Measurements from ENCODE around the gene RIMKLB.
A peak's percentile ranks its signal among the peaks of the same experiment; 100 is the strongest.

Gene RIMKLB, protein sequence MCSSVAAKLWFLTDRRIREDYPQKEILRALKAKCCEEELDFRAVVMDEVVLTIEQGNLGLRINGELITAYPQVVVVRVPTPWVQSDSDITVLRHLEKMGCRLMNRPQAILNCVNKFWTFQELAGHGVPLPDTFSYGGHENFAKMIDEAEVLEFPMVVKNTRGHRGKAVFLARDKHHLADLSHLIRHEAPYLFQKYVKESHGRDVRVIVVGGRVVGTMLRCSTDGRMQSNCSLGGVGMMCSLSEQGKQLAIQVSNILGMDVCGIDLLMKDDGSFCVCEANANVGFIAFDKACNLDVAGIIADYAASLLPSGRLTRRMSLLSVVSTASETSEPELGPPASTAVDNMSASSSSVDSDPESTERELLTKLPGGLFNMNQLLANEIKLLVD

DNA sequence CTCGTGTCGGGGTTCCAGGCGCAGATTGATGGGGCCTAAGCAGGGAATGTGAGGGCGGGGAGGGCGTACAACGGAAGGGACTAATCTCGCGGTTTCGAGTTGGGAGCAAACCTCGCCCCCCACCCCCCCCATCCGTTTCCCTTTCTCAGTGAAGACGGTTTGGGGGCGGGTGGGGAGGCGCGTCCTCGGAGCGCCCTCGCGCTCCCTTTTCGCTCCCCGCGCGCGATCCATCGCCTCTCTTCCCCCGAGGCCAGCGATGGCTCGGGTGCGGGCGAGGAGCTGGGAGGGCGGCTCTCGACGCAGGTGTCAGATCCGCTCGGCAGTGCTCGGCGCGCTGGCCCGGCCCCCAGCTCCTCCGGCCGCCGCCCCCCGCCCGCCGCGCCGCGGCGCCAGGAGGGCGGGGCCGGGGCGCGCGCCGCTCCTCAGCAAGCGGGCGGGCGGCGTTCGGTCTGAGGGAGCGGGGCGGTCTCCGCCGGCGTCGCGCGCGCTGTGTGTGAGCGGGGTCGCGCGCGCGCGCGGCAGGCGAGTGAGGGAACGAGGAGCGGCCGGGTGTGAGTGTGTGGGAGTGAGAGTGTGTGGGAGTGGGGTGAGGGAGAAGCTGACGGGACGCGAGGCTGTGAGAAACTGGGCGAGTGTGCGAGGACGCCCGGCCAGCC is at the start of gene RIMKLB:
TSS of gene RIMKLB (plus strand) at position 516 of the 656 bp plus-strand sequence. CDS start 15,876 bp downstream, outside the sequence.
- DNase-seq = peak; percentile 83 to 87

- peak; percentile 7 to 25 for DNase-seq
These were observed 49.1 kb upstream of the RIMKLB start for GRCh38 chr12:8648576-8649205.

- no peak for DNase-seq
These were observed 42.4 kb upstream of the RIMKLB start for GRCh38 chr12:8655421-8655820.

DNA sequence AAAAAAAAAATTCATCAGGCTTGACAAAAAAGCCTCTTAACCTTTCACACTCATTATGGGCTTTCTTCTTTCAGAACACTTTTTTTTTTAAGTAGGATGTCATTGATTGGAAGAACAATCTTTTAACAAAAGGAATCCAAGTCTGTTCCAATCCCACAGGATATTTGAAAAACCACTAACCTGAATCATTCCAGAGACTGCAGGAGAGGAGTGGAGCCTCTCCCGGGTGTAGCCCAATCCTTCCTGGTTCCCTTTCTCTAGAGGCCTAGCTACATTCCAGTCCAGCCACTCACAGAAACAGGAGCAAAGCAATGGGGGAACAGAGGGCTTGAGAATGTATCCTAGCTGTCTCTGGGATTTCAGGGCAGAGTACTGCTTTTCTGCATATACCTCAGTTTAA is 39.4 kb upstream of the RIMKLB start:
- no peak for DNase-seq

DNA sequence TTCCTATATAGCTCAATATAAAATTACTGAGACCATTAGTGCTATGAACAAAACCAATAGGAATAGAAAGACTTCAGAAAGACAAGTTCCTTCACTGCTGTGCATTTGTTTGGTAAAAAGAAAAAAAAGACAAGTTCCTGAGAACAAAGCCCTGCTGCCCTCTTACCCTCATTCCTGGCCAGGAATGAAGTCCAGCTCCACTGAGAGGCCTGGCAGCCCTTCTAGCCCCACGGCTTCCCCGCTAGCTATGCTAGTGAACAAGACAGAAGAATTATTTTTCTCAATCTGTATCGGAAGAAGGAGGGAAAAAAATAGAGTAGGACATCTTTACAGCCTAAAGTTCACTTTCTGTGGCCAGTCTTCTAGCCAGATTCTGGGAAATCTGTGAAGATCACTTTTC is 36.8 kb upstream of the RIMKLB start:
- no peak for DNase-seq

- DNase-seq = no peak
These were observed 36.0 kb upstream of the RIMKLB start for GRCh38 chr12:8661751-8662150.

GRCh38 chr12:8662593-8662992 is 35.2 kb upstream of the RIMKLB start, which contains the start of gene MFAP5:
Gene MFAP5 (minus strand): TSS chr12:8662826. CDS start chr12:8662104, 722 bp downstream.
- DNase-seq = no peak

DNA sequence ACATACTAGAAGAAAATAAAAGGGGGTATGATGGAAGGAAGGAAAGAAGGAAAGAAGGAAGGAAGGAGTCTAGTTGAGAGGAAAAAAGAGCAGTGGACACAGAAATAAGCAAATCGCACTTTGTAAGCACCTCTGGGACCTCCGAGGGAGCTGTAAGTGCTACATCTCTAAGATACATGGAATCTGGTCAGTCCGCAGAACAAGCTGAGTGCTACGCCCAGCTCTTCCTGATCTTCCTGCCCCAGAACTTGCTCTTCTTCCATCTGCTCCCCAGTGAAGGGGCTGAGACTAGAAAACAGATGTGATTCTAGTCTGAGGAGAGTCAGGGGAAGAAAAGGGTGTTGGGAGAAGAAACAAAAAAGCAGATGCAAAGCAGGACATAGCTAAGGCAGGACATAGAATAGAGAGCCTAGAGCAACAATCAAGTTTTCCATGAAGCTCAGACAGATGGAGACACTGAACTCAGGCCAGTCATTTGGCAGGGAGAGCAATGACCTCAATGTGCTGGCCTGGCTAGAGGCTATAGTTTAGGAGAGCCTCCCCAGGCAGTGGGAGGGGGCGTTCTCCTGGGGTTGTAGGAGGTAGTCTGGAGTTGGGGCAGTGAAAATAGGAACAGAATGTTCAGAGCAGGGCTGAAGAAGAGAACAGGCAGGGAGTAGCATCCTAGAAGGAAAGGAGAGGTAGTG is 33.4 kb upstream of the RIMKLB start:
- DNase-seq = no peak

- no peak for DNase-seq
These were observed 32.0 kb upstream of the RIMKLB start for GRCh38 chr12:8665759-8666158.

DNA sequence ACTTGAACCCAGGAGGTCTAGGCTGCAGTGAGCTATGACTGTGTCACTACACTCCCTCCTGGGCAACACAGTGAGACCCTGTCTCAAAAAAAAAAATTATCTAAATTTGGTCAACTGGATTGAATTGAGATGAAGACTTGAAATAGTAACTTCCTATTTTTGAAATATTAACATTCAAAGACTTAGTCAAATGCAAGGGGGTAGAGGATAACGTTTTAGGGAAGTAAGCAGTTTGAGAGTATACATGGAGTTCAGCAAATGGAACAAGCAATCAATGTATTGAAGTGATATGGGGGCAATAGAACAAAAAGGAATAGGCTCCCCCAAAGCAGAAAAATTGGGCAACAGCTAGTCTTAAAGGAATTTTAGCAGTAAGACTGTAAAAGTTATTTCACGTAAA is 30.5 kb upstream of the RIMKLB start:
- DNase-seq = no peak

DNA sequence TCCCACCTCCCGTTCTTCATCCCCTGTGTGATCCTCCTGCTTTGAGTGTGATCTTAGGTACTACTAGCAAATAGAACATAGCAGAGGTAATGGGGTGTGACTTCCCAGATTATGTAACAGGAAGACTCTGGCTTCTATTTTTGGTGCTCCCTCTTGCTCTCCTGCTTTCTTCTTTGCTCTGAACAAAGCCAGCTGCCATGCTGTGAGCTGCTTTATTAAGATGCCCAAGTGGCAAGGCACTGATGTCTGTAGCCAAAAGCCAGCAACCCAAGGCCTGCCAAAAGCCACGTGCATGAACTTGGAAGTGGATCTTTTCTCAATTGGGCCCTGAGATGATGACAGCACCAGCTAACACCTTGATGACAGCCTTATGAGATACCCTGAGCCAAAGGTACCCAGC is 29.4 kb upstream of the RIMKLB start:
- DNase-seq = no peak

- no peak for DNase-seq
These were observed 25.4 kb upstream of the RIMKLB start for GRCh38 chr12:8672381-8672780.

- no peak for DNase-seq
These were observed 22.2 kb upstream of the RIMKLB start for GRCh38 chr12:8675591-8676036.

GRCh38 chr12:8676651-8677050 is 21.1 kb upstream of the RIMKLB start:
- DNase-seq = no peak

DNA sequence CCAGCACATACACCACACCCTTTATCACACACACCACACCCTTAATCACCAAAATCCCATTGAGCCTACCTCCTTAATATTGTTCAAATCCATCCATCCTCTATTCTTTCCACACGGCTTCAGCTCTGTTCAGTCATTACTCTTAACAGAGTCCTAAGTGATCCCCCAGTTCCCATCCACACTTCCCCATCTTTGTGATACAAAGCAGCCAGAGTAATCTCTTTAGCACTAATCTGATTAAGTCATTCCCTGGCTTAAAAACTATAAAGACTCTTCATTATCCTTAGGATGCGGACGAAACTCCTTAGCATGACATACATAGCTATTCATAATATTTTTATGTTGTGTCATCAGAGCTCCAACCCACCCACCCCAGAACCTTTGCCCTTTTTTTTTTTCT is 20.4 kb upstream of the RIMKLB start:
- no peak for DNase-seq

DNA sequence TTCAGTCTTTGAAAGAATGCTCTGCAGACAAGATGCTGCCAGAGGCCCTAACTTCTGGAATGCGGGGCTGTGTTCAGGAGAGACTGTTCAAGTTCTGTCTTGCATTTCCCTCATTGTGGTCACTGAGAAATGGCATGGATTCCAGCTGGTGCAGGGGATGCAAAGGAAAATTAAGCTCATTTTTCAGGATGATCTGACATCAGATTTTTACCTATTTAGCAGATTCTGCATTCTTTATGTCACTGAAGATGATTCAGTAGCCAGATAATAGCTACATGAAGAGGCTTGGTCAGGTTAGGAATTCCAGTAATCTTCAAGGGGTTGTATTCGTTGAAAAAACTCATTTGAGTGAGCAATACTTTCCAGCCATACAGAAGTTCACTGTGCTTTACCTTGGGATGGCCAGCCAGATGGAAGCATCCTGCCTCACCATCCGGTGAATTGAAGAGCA is 19.1 kb upstream of the RIMKLB start:
- no peak for DNase-seq

- DNase-seq = no peak
These were observed 17.3 kb upstream of the RIMKLB start for GRCh38 chr12:8680533-8680932.

- no peak for DNase-seq
These were observed 16.5 kb upstream of the RIMKLB start for GRCh38 chr12:8681129-8681884.

GRCh38 chr12:8685051-8685450 is 12.7 kb upstream of the RIMKLB start:
- no peak for DNase-seq

DNA sequence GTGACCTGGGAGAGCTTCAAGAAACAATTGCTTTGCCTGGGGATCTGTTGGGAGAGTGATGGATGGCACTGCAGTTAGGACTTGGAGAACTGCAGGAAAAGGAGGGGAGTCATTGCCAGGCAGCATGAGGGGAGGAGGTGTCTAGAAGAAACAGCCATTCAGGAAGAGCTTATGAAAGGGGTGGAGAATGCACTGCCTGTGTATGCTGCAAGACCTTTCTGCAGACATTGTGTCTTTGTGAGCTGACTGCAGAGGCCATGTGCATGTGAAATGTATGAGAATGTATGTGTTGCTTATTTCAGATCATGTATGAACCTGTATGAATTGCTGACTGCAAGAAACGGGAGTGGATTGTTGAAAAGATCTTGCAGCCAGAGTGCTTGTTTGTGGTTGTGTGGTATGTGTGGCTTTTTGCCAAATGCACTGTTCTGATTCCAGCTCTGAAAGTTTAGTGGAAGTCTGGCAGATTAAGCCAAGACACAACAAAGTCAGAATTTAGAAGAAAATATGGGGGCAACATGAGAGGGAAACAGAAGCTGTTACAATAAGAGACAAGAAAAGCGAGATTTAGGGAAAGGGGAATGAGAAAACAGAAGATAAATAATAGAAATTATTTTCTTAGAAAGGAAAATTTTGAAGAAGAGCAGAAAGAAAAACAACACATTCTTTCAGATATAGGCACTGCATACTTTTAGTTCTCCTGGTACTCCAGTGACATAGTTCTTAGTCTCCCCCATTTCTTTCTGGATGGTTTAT is 9.8 kb upstream of the RIMKLB start:
- DNase-seq = no peak

GRCh38 chr12:8689681-8690080 is 8.1 kb upstream of the RIMKLB start:
- no peak for DNase-seq

DNA sequence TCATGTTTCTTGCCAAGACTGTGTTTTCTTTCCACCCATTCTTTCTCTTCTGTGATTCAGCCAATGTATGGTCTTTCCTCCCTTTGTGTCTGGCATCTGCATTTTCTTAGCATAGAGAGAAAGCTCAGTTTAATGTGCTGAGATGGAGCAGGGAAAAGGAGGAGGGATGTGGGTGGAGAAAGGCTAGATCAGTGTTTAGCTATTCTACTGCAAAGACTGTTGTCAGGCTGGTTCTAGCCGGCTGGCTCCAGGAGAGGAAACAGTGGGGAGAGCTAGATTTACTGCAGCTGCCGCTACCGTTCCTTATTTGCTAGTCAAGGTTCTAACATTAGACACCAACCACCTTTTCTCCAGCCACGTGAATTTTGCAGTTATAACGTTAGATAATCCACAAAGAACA is 5.2 kb upstream of the RIMKLB start:
- DNase-seq = no peak

All from activated CD4-positive, alpha-beta T cell treated with anti-CD3 and anti-CD28 coated beads, Interleukin-2, amount 50 U/mL, for 4 hours (primary cell).